NCI-H2171 (cell line): ENCODE measurements around the gene PPFIA1.

ENCODE experiments used
- DNase-seq: peaks from one replicate; lab custom pipeline; 2025; lab: John Stamatoyannopoulos, UW

Gene PPFIA1

GRCh38 chr11:70270104-70270876, at the start of gene PPFIA1:
Gene PPFIA1, plus strand, starts transcription at chr11:70270690. Its CDS starts 1,483 bp downstream, at chr11:70272173.
- peak; percentile 82 for DNase-seq

- no peak for DNase-seq
Observed at GRCh38 chr11:70220920-70221319, 49.6 kb upstream of the PPFIA1 start.

DNA sequence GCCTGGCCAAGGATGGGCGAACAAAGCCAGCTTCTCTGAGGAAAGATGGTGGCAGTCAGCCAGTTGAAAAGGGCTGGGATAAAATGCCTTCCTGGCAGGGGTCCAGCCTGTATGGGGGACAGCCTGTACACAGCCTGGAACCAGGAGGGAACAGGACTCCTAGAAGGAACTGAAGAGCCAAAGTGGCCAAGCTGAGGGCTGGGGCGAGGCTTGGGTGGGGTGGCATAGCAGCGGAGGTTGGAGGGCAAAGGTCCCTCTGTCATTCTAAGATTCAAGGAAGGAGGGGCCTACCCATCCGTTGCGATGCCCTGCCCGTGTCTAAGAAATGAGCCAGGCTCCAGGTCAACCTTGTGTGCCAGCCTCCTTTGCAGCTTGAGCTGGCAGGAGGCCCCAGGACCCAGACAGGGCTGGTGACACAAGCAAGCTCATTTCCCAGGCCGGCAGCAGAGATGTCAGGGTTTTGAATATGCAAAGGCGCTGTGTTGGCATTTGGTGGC, 44.8 kb upstream of the PPFIA1 start:
- no peak for DNase-seq

DNA sequence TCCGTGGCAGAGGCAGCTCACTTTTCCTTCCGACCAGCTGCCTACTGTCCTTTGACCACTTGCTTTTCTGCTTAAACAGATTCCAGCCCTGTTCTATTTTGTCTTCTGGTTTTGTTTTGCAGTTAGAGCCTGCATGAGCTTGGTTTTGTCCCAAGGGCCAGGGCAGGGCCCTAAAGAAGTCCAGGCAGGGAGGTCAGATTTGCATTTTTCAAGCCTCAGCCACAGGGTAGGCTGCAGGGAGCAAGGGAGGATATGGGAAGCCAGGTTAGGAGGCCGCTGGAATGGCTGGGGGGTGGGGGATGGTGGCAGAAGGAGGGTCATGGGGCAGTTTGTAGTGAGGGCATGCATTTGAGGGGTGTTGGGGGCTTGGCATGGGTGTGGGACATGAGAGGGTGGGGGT, 44.3 kb upstream of the PPFIA1 start:
- no peak for DNase-seq

DNA sequence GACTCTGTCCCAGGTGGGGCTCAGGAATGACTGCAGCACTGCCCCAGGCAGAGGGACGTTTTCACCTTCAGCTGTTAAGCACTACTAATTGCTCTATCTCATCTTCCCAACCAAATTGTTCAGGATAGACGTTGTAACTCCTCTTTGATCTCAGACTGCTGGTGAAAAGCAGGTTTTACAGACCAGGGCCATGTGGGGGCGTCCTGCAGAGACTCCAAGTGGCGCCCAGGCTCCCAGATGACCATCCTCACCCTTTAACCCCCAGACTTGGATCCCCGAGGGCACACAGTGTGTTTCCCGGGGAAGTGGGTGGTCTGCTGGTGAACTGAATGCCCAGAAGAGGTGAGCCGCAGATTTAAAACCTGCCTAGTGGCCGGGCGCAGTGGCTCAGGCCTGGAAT, 43.5 kb upstream of the PPFIA1 start:
- no peak for DNase-seq

DNA sequence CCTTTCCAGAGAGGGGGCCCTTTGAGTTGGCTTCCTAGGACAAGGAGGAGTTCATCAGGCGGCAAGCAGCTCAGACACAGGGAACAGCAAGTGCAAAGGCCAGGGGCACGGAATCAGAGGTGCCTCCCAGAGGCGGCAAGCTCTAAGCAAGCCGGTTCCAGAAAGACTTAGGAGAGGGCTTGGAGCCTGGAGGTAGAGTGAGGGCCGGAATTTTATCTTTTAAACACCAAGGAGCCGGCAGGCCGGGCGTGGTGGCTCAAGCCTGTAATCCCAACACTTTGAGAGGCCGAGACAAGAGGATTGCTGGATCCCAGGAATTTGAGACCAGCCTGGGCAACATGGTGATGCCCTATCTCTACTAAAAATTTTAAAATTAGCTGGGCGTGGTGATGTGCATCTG, 40.8 kb upstream of the PPFIA1 start:
- DNase-seq, result no peak

DNA sequence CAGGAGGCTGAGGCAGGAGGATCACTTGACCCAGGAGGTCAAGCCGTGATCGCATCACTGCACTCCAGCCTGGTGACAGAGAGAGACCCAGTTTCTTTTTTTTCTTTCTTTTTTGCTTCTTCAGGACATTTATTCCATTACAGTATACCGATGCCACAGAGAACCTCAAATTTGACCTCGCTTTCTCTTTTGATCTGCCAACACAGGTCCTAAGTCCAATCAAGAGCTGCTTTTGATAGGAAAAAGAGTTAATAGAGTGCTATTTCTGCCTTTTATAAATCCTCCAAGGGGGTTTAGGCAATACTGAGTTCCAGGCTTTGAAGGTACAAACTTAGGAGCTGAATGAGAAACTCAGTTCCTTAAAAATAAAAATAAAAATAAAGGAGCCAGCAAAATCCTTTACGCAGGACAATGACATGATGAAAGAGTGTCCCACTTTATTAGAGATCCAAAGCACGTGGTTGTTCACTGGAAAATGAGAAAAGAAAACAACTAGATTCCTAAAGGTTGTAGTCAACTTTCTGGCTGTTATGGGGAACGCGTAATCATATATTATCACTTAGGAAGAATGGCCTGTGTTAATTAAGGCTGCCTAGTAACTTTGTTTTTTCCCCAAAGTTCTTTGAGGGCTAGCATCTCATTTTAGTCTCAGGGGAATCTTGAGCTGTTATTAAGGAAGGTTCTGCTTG, 40.2 kb upstream of the PPFIA1 start:
- no peak for DNase-seq

DNA sequence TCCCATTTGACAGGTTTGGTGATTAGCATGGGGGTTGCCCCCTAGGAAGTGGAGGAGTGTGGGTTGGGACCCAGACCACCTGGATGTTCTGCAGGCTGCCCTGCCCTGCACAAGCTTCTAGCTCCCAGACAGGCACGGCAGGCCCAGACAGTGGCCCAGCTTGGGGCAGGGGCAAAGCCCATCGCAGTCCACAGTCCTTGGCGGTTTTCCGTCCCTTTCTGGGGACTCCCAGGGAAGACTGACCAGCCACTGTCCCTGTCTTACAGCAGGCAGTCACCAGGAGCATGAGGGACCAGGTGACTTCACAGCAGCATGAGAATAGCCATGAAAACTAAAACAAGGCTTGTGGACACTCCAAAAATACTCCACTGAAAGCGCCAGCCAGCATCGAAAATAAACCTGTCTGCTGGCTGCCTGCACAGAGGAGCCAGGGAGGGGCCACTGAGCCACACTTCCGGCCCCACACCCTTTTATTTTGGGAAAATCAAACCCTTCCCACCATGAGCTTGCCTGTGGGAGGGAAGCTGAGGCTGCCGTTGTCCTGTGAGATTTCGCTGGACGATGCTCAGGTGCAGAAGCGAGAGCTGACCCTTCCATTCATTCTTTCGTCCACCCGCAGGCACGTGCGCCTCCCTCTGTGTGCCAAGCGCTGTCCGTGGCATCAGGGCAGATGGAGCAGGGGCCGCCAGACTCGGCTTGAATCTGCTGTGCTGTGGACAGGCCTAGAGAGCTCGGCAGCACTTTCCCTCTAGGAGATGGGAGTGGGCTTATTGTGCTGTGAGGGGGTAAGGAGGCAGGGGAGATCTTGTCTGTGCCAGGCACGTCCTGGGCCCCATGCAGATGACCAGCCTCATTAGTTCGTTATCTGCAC, 39.4 kb upstream of the PPFIA1 start:
- no peak for DNase-seq

DNA sequence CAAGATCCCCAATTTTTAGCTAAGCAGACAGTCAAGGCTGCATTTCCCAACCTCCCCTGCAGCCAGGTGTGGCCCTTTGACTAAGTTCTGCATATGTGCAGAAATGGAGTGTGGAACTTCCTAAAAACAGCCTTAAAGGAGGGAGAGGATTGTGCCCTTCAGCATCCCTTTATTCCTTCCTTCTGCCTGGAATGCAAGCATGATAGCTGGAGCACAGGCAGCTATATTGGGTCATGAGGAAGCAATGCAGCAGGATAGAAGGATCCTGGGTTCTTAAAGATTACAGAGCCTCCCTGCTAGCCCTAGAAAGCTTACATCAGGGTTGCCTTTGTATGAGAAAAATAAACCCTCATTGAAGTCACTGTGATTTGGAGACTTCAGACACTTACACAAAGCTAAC, 37.5 kb upstream of the PPFIA1 start:
- DNase-seq, result no peak

DNA sequence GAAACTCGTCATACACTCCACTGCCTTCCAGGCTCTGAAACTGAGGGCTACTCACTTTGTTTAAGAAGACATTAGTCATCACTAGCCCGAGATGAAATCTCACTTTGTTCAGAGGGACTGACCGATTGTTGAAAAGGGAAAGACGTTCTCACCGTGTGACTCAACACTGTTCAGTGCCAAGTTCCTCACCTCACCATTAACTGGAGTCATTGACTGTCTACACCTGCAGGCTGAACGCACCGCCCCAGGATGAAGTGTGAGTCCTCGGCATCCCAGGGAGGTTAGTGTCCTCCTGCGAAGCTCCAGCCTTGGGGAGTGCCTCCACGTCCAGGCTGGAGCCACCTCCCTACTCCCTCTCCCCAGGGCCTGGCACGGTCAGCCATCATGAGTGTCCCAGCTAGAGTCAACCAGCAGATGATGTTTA, 37.0 kb upstream of the PPFIA1 start:
- no peak for DNase-seq

DNA sequence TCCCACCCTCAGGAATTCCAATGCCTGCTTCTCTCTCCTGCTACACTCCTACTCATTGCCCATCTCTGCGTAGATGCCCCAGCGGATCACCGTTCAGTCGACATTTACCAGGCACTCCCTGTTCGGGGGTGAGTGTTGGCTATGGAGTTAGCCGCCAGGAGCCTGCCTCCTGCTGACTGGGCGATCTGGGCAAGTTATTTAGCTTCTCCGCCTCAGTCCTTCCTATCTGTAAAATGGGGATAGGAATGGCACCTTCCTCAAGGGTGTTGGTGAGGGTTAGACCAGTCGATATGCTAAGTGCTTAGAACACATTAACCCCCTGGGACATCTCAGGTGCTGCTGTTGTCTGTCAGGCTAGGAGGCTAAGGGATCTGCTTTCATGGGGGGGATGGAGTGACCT, 36.5 kb upstream of the PPFIA1 start:
- no peak for DNase-seq

- no peak for DNase-seq
Observed at GRCh38 chr11:70240337-70240736, 30.2 kb upstream of the PPFIA1 start.

DNA sequence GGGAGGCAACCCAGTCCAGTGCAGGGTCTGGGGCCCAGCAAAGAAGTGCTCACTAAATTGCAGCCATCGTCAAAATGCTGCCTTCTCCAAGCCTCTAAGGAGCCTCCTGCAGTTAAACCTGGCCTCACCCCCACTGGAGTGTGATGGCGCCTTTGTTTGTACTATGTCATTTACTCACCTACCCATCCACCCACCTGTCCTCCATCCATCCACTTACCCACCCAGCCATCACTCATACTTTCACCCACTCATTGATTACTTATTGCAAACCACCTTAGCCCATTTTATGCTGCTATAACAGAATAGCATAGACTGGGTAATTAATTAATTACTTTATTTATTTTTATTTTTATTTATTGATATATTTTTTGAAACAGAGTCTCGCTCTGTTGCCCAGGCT, 28.8 kb upstream of the PPFIA1 start:
- no peak for DNase-seq

DNA sequence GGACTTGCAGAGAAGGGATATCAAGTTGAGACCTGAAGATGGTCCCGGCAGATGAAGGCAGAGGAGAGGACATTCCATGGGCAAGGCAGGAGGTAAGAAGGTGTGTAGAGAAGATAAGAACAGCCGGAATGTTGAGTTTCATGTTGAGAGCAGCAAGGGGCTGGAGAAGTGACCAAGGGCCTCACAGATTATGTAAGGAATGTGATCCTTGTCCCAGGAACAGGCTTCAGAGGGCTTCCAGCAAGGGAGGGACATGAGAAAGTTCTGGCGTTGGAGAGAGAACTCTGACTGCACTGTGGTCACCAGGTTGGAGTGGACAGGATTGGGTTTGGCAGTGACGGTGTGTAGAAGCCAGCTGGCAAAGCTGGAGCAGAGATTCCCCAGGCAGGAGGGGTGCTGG, 27.6 kb upstream of the PPFIA1 start:
- DNase-seq, result no peak

GRCh38 chr11:70243912-70244652, 26.4 kb upstream of the PPFIA1 start:
- no peak for DNase-seq

- DNase-seq, result no peak
Observed at GRCh38 chr11:70244698-70245097, 25.8 kb upstream of the PPFIA1 start.

DNA sequence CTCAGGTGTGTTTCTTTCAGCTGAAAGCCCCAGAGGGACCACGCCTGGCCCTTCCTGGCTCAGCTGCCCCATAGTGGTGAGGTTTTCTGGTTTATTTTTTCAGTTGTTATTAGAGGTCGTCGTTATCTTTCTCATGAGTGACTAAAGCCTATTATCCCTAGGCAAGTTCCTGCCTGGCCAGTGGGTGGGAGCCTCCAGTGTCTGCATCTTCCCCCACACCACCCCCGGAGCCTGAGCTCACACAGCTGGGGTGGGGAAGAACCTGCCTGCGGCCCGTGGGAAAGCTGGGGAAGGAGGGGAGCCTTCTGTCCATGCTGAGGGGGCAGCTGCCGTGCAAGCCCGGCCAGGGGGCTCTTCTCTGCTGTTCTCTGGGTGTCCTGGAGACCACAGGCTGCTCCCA, 24.3 kb upstream of the PPFIA1 start:
- DNase-seq, result no peak

- DNase-seq, result no peak
Observed at GRCh38 chr11:70247042-70247709, 23.3 kb upstream of the PPFIA1 start.

- no peak for DNase-seq
Observed at GRCh38 chr11:70247710-70248072, 22.8 kb upstream of the PPFIA1 start.

DNA sequence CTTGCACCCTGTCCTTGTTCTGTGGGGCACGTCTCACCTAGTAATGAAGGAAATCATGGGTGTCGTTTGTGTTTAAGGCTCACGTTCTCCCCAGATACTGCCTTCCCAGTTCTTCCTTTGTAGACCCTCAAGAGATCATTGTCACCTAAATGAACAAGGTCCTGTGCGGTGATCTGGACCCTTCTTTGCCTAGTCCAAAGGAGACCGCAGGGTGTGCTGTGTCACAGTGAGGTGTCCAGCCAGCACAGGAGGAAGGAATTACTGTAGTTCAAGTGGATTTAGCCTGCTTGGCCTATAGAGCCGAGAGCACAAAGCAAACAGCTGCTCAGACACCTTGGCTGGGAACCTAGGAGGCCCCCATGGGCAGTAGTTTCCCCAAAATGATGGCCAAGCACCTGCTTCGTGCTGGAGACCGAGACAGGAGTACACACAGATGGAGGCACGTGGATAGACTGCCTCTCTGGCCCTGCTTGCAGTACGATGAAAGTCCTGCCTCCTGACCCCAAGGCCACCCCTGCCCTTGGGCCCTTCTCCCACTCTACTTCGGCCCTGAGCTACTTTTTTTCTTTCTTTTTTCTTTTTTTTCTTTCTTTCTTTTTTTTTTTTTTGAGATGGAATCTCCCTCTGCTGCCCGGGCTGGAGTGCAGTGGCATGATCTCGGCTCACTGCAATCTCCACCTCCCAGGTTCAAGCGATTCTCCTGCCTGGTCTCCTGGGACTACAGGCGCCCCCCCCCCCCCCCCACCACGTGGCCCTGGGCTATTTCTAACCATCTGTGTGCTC, 19.4 kb upstream of the PPFIA1 start:
- no peak for DNase-seq
